GM23338 (cell line): ENCODE data around the gene ATP8A1. TPM values are rescaled to one million over a fixed set of nuclear protein-coding genes. Genes with fewer than 3 reads are reported as not detected.
A peak's percentile ranks its signal among the peaks of the same experiment; 100 is the strongest.

ENCODE experiments used
- ATAC-seq: fragments of 200-7000 bp; cut with Tn5 transposase; 3 replicates; pipeline ENCODE4 v1.9.1; 2020
- DNase-seq: peaks from one replicate; pipeline ENCODE4 v3.0.0-alpha.2; 2015; ENCODE audit warnings: low spot score
- H2AFZ ChIP-seq: fragments of 200-600 bp; sonication (generic); 2 replicates; pipeline ENCODE4 v1.8.0; 2016; ENCODE audit warnings: antibody characterized with exemption, mild to moderate bottlenecking, moderate library complexity
- H3F3A ChIP-seq: fragments of 200-600 bp; sonication (generic); replicated peaks from 2 replicates; pipeline ENCODE4 v1.8.0; 2017; ENCODE audit warnings: antibody characterized with exemption, mixed run types, low read depth
- H3K27ac ChIP-seq: fragments of 200-600 bp; sonication (generic); 2 replicates; pipeline ENCODE4 v1.6.1; 2016; ENCODE audit warnings: low read depth
- H3K27me3 ChIP-seq: fragments of 200-600 bp; sonication (generic); 2 replicates; pipeline ENCODE4 v1.8.0; 2016; ENCODE audit warnings: mild to moderate bottlenecking, mixed run types, moderate library complexity; ENCODE audit not compliant: insufficient read depth
- H3K36me3 ChIP-seq: fragments of 200-600 bp; sonication (generic); 2 replicates; pipeline ENCODE4 v1.8.0; 2016; ENCODE audit warnings: mild to moderate bottlenecking; ENCODE audit not compliant: insufficient read depth
- H3K4me1 ChIP-seq: fragments of 200-600 bp; sonication (generic); 2 replicates; pipeline ENCODE4 v1.8.0; 2016; ENCODE audit warnings: mild to moderate bottlenecking, moderate library complexity; ENCODE audit not compliant: insufficient read depth
- H3K4me2 ChIP-seq: fragments of 200-600 bp; sonication (generic); 2 replicates; pipeline ENCODE4 v1.7.1; 2017; ENCODE audit warnings: mixed run types
- H3K4me3 ChIP-seq: fragments of 200-600 bp; sonication (generic); 2 replicates; pipeline ENCODE4 v1.6.1; 2016; ENCODE audit warnings: mixed run types
- H3K79me2 ChIP-seq: fragments of 200-600 bp; sonication (generic); replicated peaks from 2 replicates; pipeline ENCODE4 v1.8.0; 2017; ENCODE audit warnings: mild to moderate bottlenecking; ENCODE audit not compliant: insufficient read depth
- H3K9me2 ChIP-seq: fragments of 200-600 bp; sonication (generic); 2 replicates; pipeline ENCODE4 v1.8.0; 2017; ENCODE audit not compliant: insufficient read depth
- H4K20me1 ChIP-seq: fragments of 200-600 bp; sonication (generic); replicated peaks from 2 replicates; pipeline ENCODE4 v1.8.0; 2017; ENCODE audit warnings: mild to moderate bottlenecking; ENCODE audit not compliant: insufficient read depth
- H3K27ac Mint-ChIP-seq: 2 replicates; pipeline ENCODE4 v1.8.0; 2020; ENCODE audit warnings: inconsistent platforms, mild to moderate bottlenecking, moderate library complexity, mixed read lengths
- H3K27me3 Mint-ChIP-seq: 3 replicates; pipeline ENCODE4 v1.8.0; 2022; ENCODE audit warnings: low read depth, mild to moderate bottlenecking, moderate library complexity, mixed read lengths, inconsistent platforms; ENCODE audit not compliant: insufficient read depth, poor library complexity
- H3K36me3 Mint-ChIP-seq: 3 replicates; pipeline ENCODE4 v1.8.0; 2021; ENCODE audit warnings: low read depth, mild to moderate bottlenecking, inconsistent platforms, moderate library complexity, mixed read lengths
- H3K4me1 Mint-ChIP-seq: 3 replicates; pipeline ENCODE4 v1.8.0; 2020; ENCODE audit warnings: mild to moderate bottlenecking, inconsistent platforms, mixed read lengths
- H3K4me3 Mint-ChIP-seq: 3 replicates; pipeline ENCODE4 v1.8.0; 2021; ENCODE audit warnings: moderate library complexity, mild to moderate bottlenecking, inconsistent platforms, mixed read lengths
- H3K9me3 Mint-ChIP-seq: 3 replicates; pipeline ENCODE4 v1.8.0; 2020; ENCODE audit warnings: moderate library complexity, mild to moderate bottlenecking, inconsistent platforms, mixed read lengths
- EZH2phosphoT487 ChIP-seq: fragments of 200-600 bp; sonication (generic); IDR thresholded peaks from one replicate; pipeline ENCODE4 v1.8.1; 2018; ENCODE audit warnings: antibody characterized with exemption; ENCODE audit not compliant: unreplicated experiment
- NANOG ChIP-seq: IDR thresholded peaks from 2 replicates; pipeline ENCODE4 v1.6.1; 2016; ENCODE audit warnings: antibody characterized with exemption, borderline replicate concordance
- POLR2AphosphoS5 ChIP-seq: IDR thresholded peaks from 2 replicates; pipeline ENCODE4 v1.6.1; 2016; ENCODE audit warnings: antibody characterized with exemption, low read depth
- STAT1 ChIP-seq: IDR thresholded peaks from one replicate; pipeline ENCODE4 v1.6.1; 2016; ENCODE audit warnings: antibody characterized with exemption; ENCODE audit not compliant: unreplicated experiment
- ZNF114 ChIP-seq: fragments of 250-450 bp; sonication (Bioruptor Pico); IDR thresholded peaks from 2 replicates; pipeline ENCODE4 v1.5.0; 2020; ENCODE audit warnings: mild to moderate bottlenecking, moderate library complexity
- ZNF331 ChIP-seq: fragments of 250-450 bp; sonication (Bioruptor Pico); IDR thresholded peaks from 2 replicates; pipeline ENCODE4 v1.5.0; 2020; ENCODE audit warnings: low read depth, mild to moderate bottlenecking, moderate library complexity
- ZNF462 ChIP-seq: fragments of 250-450 bp; sonication (Bioruptor Pico); IDR thresholded peaks from 2 replicates; pipeline ENCODE4 v1.5.0; 2020; ENCODE audit warnings: mild to moderate bottlenecking, moderate library complexity
- long read RNA-seq: library from polyadenylated mRNA; unstranded; transcript quantifications from one replicate; pipeline ENCODE4 v2.0.0, GENCODE V29; 2020; ENCODE audit not compliant: unreplicated experiment
- polyA plus RNA-seq: library from polyadenylated mRNA; unstranded; fragments of >200 nt; fragmentation: Nextera tagmentation; extraction: Ambion mirVana; gene quantifications from 2 replicates; pipeline ENCODE4 v1.2.1, GENCODE V29; 2016
- total RNA-seq: library from RNA; depleted of rRNA; stranded (reverse); fragments of >200 nt; shearing (Covaris generic); gene quantifications from 2 replicates; pipeline ENCODE4 v1.2.3, GENCODE V29; 2014; rRNA removed
- TF ChIP-seq, protein P1 (sequence below): IDR thresholded peaks from one replicate; pipeline ENCODE4 v1.6.1; 2018; ENCODE audit warnings: antibody characterized with exemption; ENCODE audit not compliant: unreplicated experiment
- TF ChIP-seq, protein P2 (sequence below): IDR thresholded peaks from 2 replicates; pipeline ENCODE4 v1.6.1; 2016; ENCODE audit warnings: antibody characterized with exemption

ATP8A1 gene
- 28.7 and 66.3 TPM in 2 replicates for total RNA-seq
- 6.8 and 6.9 TPM in 2 replicates for polyA plus RNA-seq
- long read RNA-seq, partial matches to known transcripts, result 2 of 2 reads
- long read RNA-seq, other reads (novel, unspliced or antisense), result 0 of 2 reads

GRCh38 chr4:42656944-42657792 lies at the start of gene ATP8A1:
ATP8A1 (minus strand) TSS chr4:42657105; CDS start chr4:42656873, 232 bp downstream.
- Mint-ChIP-seq H3K27ac (peak within 1 kb of the TSS; percentile 100), H3K36me3 (peaks cover 12% of the 10 kb centered on the region), H3K9me3 (peaks cover 7% of the 10 kb centered on the region; the same call in 2 of the 3 replicates), H3K27me3 (peaks cover 8% of the 10 kb centered on the region), H3K4me1 (peaks cover 47% of the 10 kb centered on the region), H3K4me3 (peak within 1 kb of the TSS; percentile 91)
- Histone ChIP-seq H3K27me3 (peaks cover 7% of the 10 kb centered on the region; the same call in 1 of the 2 replicates), H3K4me1 (peaks cover 25% of the 10 kb centered on the region), H3K27ac (peak within 1 kb of the TSS; percentile 96), H3K36me3 (no peaks in the 10 kb centered on the region), H2AFZ (peak within 1 kb of the TSS; percentile 95), H3K4me3 (peak within 1 kb of the TSS; percentile 68), H3K79me2 (peaks cover 23% of the 10 kb centered on the region), H4K20me1 (no peaks in the 10 kb centered on the region; the same call in 1 of the 2 replicates), H3F3A (0 out of 2 replicates have a peak, but pooled peaks cover 4% of the 10 kb centered on the region), H3K9me2 (no peaks in the 10 kb centered on the region), H3K4me2 (peak within 1 kb of the TSS; percentile 91)
- TF ChIP-seq ZNF114 (CRISPR knock-in tag), result no peak
- TF ChIP-seq POLR2AphosphoS5, result peak; percentile 86
- ATAC-seq (peak; percentile 88), DNase-seq (peak; percentile 97)

DNA sequence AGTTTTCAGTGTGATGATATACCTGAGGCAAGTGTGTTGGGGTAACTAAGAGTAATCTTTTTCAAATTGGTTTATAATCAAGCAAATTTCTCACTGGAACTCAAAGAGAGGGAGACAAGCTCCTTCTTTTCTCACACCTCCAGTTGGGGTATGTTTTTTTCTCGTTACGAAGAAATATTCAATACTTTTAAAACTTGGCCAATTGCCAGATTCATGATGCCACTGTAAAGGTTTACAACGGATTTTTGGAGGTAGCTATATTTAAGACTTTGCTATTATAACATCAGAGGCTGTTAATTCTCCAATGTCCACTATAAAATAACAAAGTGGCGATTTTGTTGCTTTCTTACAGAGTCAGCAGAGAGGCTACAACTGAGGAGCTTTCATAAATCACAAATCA lies 49.2 kb upstream of the ATP8A1 start:
- DNase-seq (no peak), ATAC-seq (no peak)
- H3K27ac ChIP-seq, result no peak overlapping the region
- Mint-ChIP-seq H3K36me3 (peaks cover 11% of the 10 kb centered on the region), H3K9me3 (peaks cover 18% of the 10 kb centered on the region), H3K4me3 (no peak overlapping the region), H3K27me3 (peaks cover 2% of the 10 kb centered on the region), H3K4me1 (peaks cover 26% of the 10 kb centered on the region), H3K27ac (no peak overlapping the region)
- H3F3A ChIP-seq, result no peaks in the 10 kb centered on the region
- H4K20me1 ChIP-seq, result no peaks in the 10 kb centered on the region
- peaks cover 5% of the 10 kb centered on the region; the same call in 1 of the 2 replicates for H3K9me2 ChIP-seq
- H3K36me3 ChIP-seq, result no peaks in the 10 kb centered on the region
- no peak overlapping the region for H3K4me2 ChIP-seq
- peaks cover 18% of the 10 kb centered on the region for H3K4me1 ChIP-seq
- TF ChIP-seq, protein P1, sequence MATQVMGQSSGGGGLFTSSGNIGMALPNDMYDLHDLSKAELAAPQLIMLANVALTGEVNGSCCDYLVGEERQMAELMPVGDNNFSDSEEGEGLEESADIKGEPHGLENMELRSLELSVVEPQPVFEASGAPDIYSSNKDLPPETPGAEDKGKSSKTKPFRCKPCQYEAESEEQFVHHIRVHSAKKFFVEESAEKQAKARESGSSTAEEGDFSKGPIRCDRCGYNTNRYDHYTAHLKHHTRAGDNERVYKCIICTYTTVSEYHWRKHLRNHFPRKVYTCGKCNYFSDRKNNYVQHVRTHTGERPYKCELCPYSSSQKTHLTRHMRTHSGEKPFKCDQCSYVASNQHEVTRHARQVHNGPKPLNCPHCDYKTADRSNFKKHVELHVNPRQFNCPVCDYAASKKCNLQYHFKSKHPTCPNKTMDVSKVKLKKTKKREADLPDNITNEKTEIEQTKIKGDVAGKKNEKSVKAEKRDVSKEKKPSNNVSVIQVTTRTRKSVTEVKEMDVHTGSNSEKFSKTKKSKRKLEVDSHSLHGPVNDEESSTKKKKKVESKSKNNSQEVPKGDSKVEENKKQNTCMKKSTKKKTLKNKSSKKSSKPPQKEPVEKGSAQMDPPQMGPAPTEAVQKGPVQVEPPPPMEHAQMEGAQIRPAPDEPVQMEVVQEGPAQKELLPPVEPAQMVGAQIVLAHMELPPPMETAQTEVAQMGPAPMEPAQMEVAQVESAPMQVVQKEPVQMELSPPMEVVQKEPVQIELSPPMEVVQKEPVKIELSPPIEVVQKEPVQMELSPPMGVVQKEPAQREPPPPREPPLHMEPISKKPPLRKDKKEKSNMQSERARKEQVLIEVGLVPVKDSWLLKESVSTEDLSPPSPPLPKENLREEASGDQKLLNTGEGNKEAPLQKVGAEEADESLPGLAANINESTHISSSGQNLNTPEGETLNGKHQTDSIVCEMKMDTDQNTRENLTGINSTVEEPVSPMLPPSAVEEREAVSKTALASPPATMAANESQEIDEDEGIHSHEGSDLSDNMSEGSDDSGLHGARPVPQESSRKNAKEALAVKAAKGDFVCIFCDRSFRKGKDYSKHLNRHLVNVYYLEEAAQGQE, result no peak
- TF ChIP-seq NANOG (no peak), ZNF114 (CRISPR knock-in tag) (no peak), ZNF331 (CRISPR knock-in tag) (no peak), EZH2phosphoT487 (no peak), ZNF462 (CRISPR knock-in tag) (no peak), STAT1 (no peak)
- TF ChIP-seq, protein P2, sequence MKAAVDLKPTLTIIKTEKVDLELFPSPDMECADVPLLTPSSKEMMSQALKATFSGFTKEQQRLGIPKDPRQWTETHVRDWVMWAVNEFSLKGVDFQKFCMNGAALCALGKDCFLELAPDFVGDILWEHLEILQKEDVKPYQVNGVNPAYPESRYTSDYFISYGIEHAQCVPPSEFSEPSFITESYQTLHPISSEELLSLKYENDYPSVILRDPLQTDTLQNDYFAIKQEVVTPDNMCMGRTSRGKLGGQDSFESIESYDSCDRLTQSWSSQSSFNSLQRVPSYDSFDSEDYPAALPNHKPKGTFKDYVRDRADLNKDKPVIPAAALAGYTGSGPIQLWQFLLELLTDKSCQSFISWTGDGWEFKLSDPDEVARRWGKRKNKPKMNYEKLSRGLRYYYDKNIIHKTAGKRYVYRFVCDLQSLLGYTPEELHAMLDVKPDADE, result no peak
- H3K79me2 ChIP-seq, result no peaks in the 10 kb centered on the region
- H3K27me3 ChIP-seq, result no peaks in the 10 kb centered on the region
- H2AFZ ChIP-seq, result 0 out of 2 replicates have a peak overlapping the region, but pooled peaks have one; percentile 3
- H3K4me3 ChIP-seq, result no peak overlapping the region
